Measurements from ENCODE around the gene LPP. TPM values are rescaled to one million over a fixed set of nuclear protein-coding genes. Genes with fewer than 3 reads are reported as not detected.

The LPP gene
- total RNA-seq, 4 donors from 2014 or later = 1,872 to 3,079 (median 2,300) TPM

DNA sequence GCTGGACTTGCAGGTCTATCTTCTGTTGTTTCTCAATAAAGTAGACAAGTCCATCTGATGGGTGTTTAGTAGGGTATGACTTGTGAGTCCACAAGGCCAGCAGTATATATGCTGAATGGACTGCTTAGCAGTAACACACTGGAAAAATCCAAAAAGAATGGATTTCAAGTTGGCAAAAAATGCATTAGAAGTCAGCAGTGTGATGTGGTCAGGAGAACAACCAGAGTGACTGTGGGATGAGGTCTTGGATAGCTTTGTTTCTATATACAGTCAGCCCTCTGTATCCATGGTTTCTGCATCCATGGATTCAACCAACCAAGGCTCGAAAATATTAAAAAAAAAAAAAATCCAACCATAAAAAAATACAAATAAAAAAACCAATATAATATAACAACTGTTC is 55.8 kb downstream of the LPP start:
- H3K4me3 ChIP-seq = no peak overlapping the region
- H3K36me3 ChIP-seq = peaks cover 0 to 8% (median 7%) of the 10 kb centered on the region in 4 donors
- no peaks in the 10 kb centered on the region for H3K9me3 ChIP-seq
- WGBS = 56% methylated on average over 1 of the region's 1 CpG
- peaks cover 37 to 85% (median 74%) of the 10 kb centered on the region in 4 donors for H3K4me1 ChIP-seq
- intact Hi-C loops (cut with DNase I) = loop anchor here (5.0 to 10.0 kb wide), 2 partner anchors 52 to 155 kb away; no protein-coding TSS in a partner anchor
- H3K27me3 ChIP-seq = no peaks in the 10 kb centered on the region
- H3K27ac ChIP-seq (replicated peaks in 1 of 4) = peak overlapping the region; percentile 90 to 98 (median 94)
- TF ChIP-seq, protein P1, sequence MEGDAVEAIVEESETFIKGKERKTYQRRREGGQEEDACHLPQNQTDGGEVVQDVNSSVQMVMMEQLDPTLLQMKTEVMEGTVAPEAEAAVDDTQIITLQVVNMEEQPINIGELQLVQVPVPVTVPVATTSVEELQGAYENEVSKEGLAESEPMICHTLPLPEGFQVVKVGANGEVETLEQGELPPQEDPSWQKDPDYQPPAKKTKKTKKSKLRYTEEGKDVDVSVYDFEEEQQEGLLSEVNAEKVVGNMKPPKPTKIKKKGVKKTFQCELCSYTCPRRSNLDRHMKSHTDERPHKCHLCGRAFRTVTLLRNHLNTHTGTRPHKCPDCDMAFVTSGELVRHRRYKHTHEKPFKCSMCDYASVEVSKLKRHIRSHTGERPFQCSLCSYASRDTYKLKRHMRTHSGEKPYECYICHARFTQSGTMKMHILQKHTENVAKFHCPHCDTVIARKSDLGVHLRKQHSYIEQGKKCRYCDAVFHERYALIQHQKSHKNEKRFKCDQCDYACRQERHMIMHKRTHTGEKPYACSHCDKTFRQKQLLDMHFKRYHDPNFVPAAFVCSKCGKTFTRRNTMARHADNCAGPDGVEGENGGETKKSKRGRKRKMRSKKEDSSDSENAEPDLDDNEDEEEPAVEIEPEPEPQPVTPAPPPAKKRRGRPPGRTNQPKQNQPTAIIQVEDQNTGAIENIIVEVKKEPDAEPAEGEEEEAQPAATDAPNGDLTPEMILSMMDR (IDR thresholded peaks at IDR 0.05) = no peak
- no peak for DNase-seq (ENCODE audit: extremely low spot score)

DNA sequence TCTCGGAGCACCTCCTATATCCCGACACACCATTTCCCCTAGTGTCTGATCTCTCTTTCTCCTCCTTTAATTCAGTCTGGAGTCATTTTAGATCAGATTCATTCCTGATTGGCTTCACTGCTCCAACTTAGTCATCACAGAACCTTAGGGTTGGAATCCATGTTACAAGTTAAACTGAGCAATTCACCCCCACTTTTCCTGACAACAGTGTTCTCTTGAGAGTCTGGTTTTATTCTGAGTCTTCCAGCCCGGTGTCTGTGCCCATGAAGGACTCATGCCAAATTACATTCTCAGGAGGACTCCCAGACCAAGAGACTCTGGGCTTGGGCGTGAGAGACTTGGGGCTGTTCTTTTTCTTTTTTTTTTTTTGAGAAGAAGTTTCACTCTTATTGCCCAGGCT is 57.5 kb downstream of the LPP start:
- H3K4me1 ChIP-seq = peaks cover 37 to 68% (median 59%) of the 10 kb centered on the region in 4 donors
- H3K27ac ChIP-seq (replicated peaks in 1 of 4) = peak overlapping the region; percentile 90 to 98 (median 94)
- intact Hi-C loops (cut with DNase I) = loop anchor here (5.0 to 10.0 kb wide), 2 partner anchors 54 to 157 kb away; no protein-coding TSS in a partner anchor
- 54% methylated on average over 4 of the region's 4 CpGs for WGBS
- H3K27me3 ChIP-seq = no peaks in the 10 kb centered on the region
- no peak for TF ChIP-seq POLR2A (IDR thresholded peaks at IDR 0.05; ENCODE audit: low read depth)
- TF ChIP-seq, protein P1 (IDR thresholded peaks at IDR 0.05) = no peak
- TF ChIP-seq POLR2AphosphoS5 (IDR thresholded peaks at IDR 0.05) = peak in 1 of 2 donors; percentile 10
- peak; percentile 7 for TF ChIP-seq EP300 (IDR thresholded peaks at IDR 0.05)
- peak overlapping the region in 1 of 4 donors; percentile 57 for H3K4me3 ChIP-seq
- no peaks in the 10 kb centered on the region for H3K9me3 ChIP-seq
- H3K36me3 ChIP-seq = peaks cover 0 to 12% (median 8%) of the 10 kb centered on the region in 4 donors
- no peak for DNase-seq (ENCODE audit: extremely low spot score)

DNA sequence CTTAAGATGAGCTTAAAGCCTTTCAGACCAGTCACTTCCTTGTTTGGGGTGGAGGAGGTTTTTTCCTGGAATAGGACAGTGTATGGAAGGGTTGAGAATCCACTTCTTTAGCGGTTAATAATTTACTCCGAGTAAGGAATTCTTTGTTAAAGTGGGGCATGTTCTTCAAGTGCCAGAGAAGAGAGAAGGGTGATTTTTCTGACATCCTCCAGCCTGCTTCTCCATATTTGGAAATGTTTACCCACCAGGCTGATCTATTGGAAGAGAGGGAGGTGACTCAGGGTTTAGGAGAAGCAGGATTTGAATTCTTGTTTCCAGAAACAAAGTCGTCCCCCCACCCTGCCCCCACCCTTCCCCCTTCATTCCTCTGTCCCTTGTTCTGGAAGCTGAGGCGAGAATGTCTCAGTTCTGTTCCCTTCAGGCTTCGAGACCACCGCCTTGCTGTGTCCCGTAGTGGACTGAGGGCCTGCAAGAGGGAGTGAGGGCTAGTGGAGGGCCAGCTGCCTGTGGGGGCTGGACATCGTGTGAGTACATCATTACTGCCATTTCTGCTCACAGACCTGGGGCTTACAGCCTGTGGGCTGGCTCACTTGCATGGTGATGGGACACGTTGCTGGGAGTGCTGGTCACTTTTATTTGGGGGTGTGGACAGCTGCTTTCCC is 58.5 kb downstream of the LPP start:
- no peaks in the 10 kb centered on the region for H3K9me3 ChIP-seq
- no peaks in the 10 kb centered on the region for H3K27me3 ChIP-seq
- peak overlapping the region; percentile 90 to 98 (median 94) for H3K27ac ChIP-seq (replicated peaks in 1 of 4)
- intact Hi-C loops (cut with DNase I) = loop anchor here (5.0 to 10.0 kb wide), 2 partner anchors 55 to 158 kb away; no protein-coding TSS in a partner anchor
- WGBS = 35% methylated on average over 9 of the region's 9 CpGs
- peaks cover 39 to 67% (median 54%) of the 10 kb centered on the region in 4 donors for H3K4me1 ChIP-seq
- peak; percentile 95 for DNase-seq (ENCODE audit: extremely low spot score)
- peaks cover 0 to 15% (median 8%) of the 10 kb centered on the region in 4 donors for H3K36me3 ChIP-seq
- peak overlapping the region; percentile 50 to 67 (median 56) for H3K4me3 ChIP-seq
- TF ChIP-seq POLR2AphosphoS5 (IDR thresholded peaks at IDR 0.05) (peak in 1 of 2 donors; percentile 85), POLR2A (IDR thresholded peaks at IDR 0.05; ENCODE audit: low read depth) (peak; percentile 23), EP300 (IDR thresholded peaks at IDR 0.05) (peak; percentile 71)
- TF ChIP-seq, protein P1 (IDR thresholded peaks at IDR 0.05) = no peak

DNA sequence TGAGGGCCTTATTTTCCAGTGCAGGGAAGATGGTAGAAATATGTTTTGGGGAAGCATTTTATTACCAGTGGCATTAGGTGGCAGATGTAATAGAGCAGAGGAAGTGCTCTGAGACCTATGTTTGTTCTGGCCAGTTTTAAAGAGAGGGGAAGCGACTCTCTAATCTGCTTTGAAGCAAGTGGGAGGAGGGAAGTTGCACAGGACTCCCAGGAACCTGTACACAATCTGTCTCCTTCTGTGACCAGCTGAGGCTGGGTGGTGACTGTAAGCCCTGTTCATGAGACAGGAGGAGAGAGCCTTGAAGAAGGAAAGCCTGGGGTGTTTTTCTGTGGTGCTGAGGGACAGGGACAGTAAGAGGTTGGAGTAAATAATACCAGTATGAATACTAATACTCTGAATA is 60.5 kb downstream of the LPP start:
- 20% methylated on average over 1 of the region's 1 CpG for WGBS
- Histone ChIP-seq H3K27me3 (no peaks in the 10 kb centered on the region), H3K9me3 (no peaks in the 10 kb centered on the region), H3K4me3 (peak overlapping the region; percentile 50 to 67 (median 56)), H3K27ac (replicated peaks in 1 of 4) (peak overlapping the region; percentile 90 to 98 (median 94)), H3K36me3 (peaks cover 0 to 19% (median 8%) of the 10 kb centered on the region in 4 donors), H3K4me1 (peaks cover 45 to 67% (median 54%) of the 10 kb centered on the region in 4 donors)
- no peak for DNase-seq (ENCODE audit: extremely low spot score)
- TF ChIP-seq, protein P1 (IDR thresholded peaks at IDR 0.05) = no peak
- TF ChIP-seq POLR2A (IDR thresholded peaks at IDR 0.05; ENCODE audit: low read depth) = peak; percentile 4
- intact Hi-C loops (cut with DNase I) = loop anchor here (5.0 to 10.0 kb wide), 2 partner anchors 57 to 160 kb away; no protein-coding TSS in a partner anchor
